PC-3 (cell line): Measurements from ENCODE around the gene ITGAL. TPM values are rescaled to one million over a fixed set of nuclear protein-coding genes. Genes with fewer than 3 reads are reported as not detected.
"Not testable (repeated sequence)": the region's sequence is repeated elsewhere in the genome, so short reads cannot be mapped to it uniquely, and the experiment has no call there.

ENCODE experiments used
- ATAC-seq: fragments of 200-7000 bp; cut with Tn5 transposase; 2 replicates; pipeline ENCODE4 v1.9.1; 2020; ENCODE audit warnings: mild to moderate bottlenecking, moderate library complexity
- BruUV-seq: library from RNA; stranded (reverse); fragments of 400-500 nt; replicated peaks from 2 replicates; lab custom pipeline; 2021; lab: Mats Ljungman, UMichigan
- CTCF ChIA-PET: fragments of 300-600 bp; sonication (Branson Sonifier 250); formaldehyde crosslinking; loops from one replicate; lab custom pipeline; 2022; ENCODE audit warnings: antibody characterized with exemption; lab: Charles Lee
- POLR2A ChIA-PET: fragments of 300-600 bp; sonication (Branson Sonifier 250); formaldehyde crosslinking; loops from one replicate; lab custom pipeline; 2022; ENCODE audit warnings: antibody characterized with exemption; ENCODE audit not compliant: unreplicated experiment; lab: Charles Lee
- DNase-seq: peaks from one replicate; pipeline ENCODE4 v3.0.0-alpha.2; 2015
- H2AFZ ChIP-seq: fragments of 300-600 bp; sonication (generic); 2 replicates; pipeline ENCODE4 v1.6.0; 2016; ENCODE audit warnings: antibody characterized with exemption, low read length
- H3F3A ChIP-seq: fragments of 300-600 bp; sonication (generic); one replicate; pipeline ENCODE4 v1.6.0; 2017; ENCODE audit warnings: antibody characterized with exemption, low read length, control low read depth, mild to moderate bottlenecking; ENCODE audit not compliant: unreplicated experiment
- H3K27ac ChIP-seq: fragments of 300-600 bp; sonication (generic); 2 replicates; pipeline ENCODE4 v1.5.1; 2016; ENCODE audit warnings: mild to moderate bottlenecking, low read length
- H3K27me3 ChIP-seq: fragments of 300-600 bp; sonication (generic); 2 replicates; pipeline ENCODE4 v1.6.1; 2016; ENCODE audit warnings: low read length, mixed read lengths
- H3K36me3 ChIP-seq: fragments of 300-600 bp; sonication (generic); 2 replicates; pipeline ENCODE4 v1.6.1; 2016; ENCODE audit warnings: low read depth, mixed run types, low read length, mixed read lengths
- H3K4me1 ChIP-seq: fragments of 300-600 bp; sonication (generic); 2 replicates; pipeline ENCODE4 v1.5.1; 2016; ENCODE audit warnings: low read length; ENCODE audit not compliant: insufficient read depth
- H3K4me2 ChIP-seq: fragments of 300-600 bp; sonication (generic); 2 replicates; pipeline ENCODE4 v1.6.0; 2016; ENCODE audit warnings: low read length
- H3K4me3 ChIP-seq: fragments of 300-600 bp; sonication (generic); 2 replicates; pipeline ENCODE4 v1.5.1; 2016; ENCODE audit warnings: mild to moderate bottlenecking, low read length, mixed read lengths
- H3K79me2 ChIP-seq: fragments of 300-600 bp; sonication (generic); 2 replicates; pipeline ENCODE4 v1.6.1; 2017; ENCODE audit warnings: low read length, mixed read lengths
- H3K9ac ChIP-seq: fragments of 300-600 bp; sonication (generic); 2 replicates; pipeline ENCODE4 v1.6.0; 2016; ENCODE audit warnings: mild to moderate bottlenecking, low read length
- H3K9me2 ChIP-seq: fragments of 300-600 bp; sonication (generic); replicated peaks from 2 replicates; pipeline ENCODE4 v1.6.1; 2016; ENCODE audit warnings: mixed run types, low read length, mixed read lengths
- H3K9me3 ChIP-seq: fragments of 300-600 bp; sonication (generic); 2 replicates; pipeline ENCODE4 v1.6.1; 2016; ENCODE audit warnings: low read length, mixed read lengths
- H4K20me1 ChIP-seq: fragments of 300-600 bp; sonication (generic); 2 replicates; pipeline ENCODE4 v1.6.1; 2016; ENCODE audit warnings: low read length, mixed read lengths
- CTCF ChIP-seq: fragments of 300-600 bp; sonication (generic); conservative IDR thresholded peaks from 2 replicates; pipeline ENCODE4 v1.5.1; 2017; ENCODE audit warnings: antibody characterized with exemption, low read depth, mild to moderate bottlenecking, low read length
- EZH2 ChIP-seq: fragments of 300-600 bp; sonication (generic); IDR thresholded peaks from one replicate; pipeline ENCODE4 v1.6.1; 2017; ENCODE audit warnings: antibody characterized with exemption, mild to moderate bottlenecking, low read length; ENCODE audit not compliant: unreplicated experiment
- EZH2phosphoT487 ChIP-seq: fragments of 300-600 bp; sonication (generic); IDR thresholded peaks from 2 replicates; pipeline ENCODE4 v1.6.1; 2018; ENCODE audit warnings: mild to moderate bottlenecking, antibody characterized with exemption, low read length, borderline replicate concordance
- intact Hi-C: fragments of 100-400 bp; cut with micrococcal nuclease; formaldehyde crosslinking; loops from 2 replicates; pipeline ENCODE4 v1.9.0; 2023
- total RNA-seq: library from RNA; depleted of rRNA; stranded (reverse); fragments of >200 nt; gene quantifications from 2 replicates; pipeline ENCODE4 v1.2.3, GENCODE V29; 2014

ITGAL gene
- total RNA-seq, 1 experiment from 2014 or later = not detected

- POLR2A ChIA-PET = no interaction called here
- no peaks in the 10 kb centered on the region for H3K79me2 ChIP-seq
- H3K27ac ChIP-seq = no peak overlapping the region
- BruUV-seq = no TSS peak
- no peaks in the 10 kb centered on the region for H4K20me1 ChIP-seq
- TF ChIP-seq CTCF (no peak), EZH2 (no peak), EZH2phosphoT487 (no peak)
- H3K9me3 ChIP-seq = no peaks in the 10 kb centered on the region
- no peaks in the 10 kb centered on the region for H3K27me3 ChIP-seq
- H3K9me2 ChIP-seq = no peaks in the 10 kb centered on the region
- intact Hi-C loops = no loop called here
- CTCF ChIA-PET = interaction anchor here (0.6 kb wide), 1 partner anchor 37 kb away, joined by 3 read pairs; no protein-coding TSS in a partner anchor
- H3K4me2 ChIP-seq = no peak overlapping the region
- H3K36me3 ChIP-seq = no peaks in the 10 kb centered on the region
- no peak overlapping the region for H3K4me3 ChIP-seq
- H3K4me1 ChIP-seq = no peaks in the 10 kb centered on the region
- no peak overlapping the region for H3K9ac ChIP-seq
- ATAC-seq (no peak), DNase-seq (no peak)
- H3F3A ChIP-seq = no peaks in the 10 kb centered on the region
- no peak overlapping the region for H2AFZ ChIP-seq
Observed at GRCh38 chr16:30476991-30477390, 4.4 kb downstream of the ITGAL start.

DNA sequence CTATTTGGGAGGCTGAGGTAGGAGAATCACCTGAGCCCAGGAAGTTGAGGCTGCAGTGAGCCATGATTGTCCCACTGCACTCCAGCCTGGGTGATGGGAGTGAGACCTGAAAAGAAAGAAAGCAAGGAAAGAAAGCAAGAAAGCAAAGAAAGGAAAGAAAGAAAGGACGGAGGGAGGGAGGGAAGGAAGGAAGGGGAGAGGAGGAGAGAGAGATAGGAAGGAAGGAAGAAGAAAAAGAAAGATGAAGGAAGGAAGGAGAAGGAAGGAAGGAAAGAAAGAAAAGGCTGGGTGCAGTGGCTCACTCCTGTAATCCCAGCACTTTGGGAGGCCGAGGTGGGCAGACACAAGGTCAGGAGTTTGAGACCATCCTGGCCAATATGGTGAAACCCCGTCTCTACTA lies 5.2 kb downstream of the ITGAL start:
- H3K79me2 ChIP-seq, H3K4me1 ChIP-seq, H3K9ac ChIP-seq, intact Hi-C loops, H3K4me2 ChIP-seq, H3K4me3 ChIP-seq, H3K27ac ChIP-seq, ATAC-seq, H4K20me1 ChIP-seq, BruUV-seq, CTCF ChIA-PET, H2AFZ ChIP-seq, H3K9me2 ChIP-seq, H3K36me3 ChIP-seq, H3K27me3 ChIP-seq, POLR2A ChIA-PET, H3K9me3 ChIP-seq, H3F3A ChIP-seq, DNase-seq: not testable (repeated sequence)

DNA sequence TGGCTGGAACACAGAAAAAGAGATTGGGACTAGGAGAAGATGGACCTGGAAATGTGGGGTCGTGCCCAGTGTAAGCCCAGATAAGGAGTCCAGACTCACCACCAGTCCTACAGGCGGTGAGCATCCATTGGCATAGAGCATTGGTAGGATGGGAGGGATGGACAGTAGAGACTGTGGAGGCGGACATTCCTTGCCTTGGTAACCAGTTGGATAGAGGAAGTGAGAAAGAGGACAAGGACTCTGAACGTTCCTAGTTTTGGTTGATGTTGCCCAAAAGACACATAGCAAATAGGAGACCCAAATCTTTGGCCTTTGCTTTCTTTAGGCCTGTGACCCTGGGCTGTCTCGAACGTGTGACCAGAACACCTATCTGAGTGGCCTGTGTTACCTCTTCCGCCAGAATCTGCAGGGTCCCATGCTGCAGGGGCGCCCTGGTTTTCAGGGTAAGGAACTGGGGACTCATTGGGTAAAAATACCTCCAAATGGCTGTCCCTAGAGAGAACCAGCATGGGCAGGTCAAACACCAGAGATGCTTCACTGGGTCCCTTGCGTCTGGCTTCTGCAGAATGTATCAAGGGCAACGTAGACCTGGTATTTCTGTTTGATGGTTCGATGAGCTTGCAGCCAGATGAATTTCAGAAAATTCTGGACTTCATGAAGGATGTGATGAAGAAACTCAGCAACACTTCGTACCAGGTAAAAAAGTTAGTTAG lies 6.4 kb downstream of the ITGAL start:
- Histone ChIP-seq H3K27me3 (no peaks in the 10 kb centered on the region), H3K9me3 (no peaks in the 10 kb centered on the region), H3K9me2 (no peaks in the 10 kb centered on the region), H3K36me3 (no peaks in the 10 kb centered on the region), H4K20me1 (no peaks in the 10 kb centered on the region), H3K4me1 (no peaks in the 10 kb centered on the region), H3K79me2 (no peaks in the 10 kb centered on the region), H3F3A (no peaks in the 10 kb centered on the region), H2AFZ (no peak overlapping the region), H3K27ac (no peak overlapping the region), H3K4me2 (no peak overlapping the region), H3K9ac (no peak overlapping the region), H3K4me3 (no peak overlapping the region)
- TF ChIP-seq EZH2phosphoT487 (no peak), CTCF (no peak), EZH2 (no peak)
- intact Hi-C loops = no loop called here
- no peak for ATAC-seq
- no peak for DNase-seq
- ChIA-PET POLR2A (no interaction called here), CTCF (no interaction called here)
- no TSS peak for BruUV-seq
